Endothelial cell (in vitro differentiated cells): ENCODE results near the gene PWP2. TPM values are rescaled to one million over a fixed set of nuclear protein-coding genes. Genes with fewer than 3 reads are reported as not detected.

Experiments
- DNase-seq: peaks from one replicate; pipeline ENCODE4 v3.0.0; 2021; ENCODE audit warnings: low spot score
- H3K27ac Mint-ChIP-seq: one replicate; pipeline ENCODE4 v1.8.0; 2021; ENCODE audit warnings: mixed read lengths, inconsistent platforms; ENCODE audit not compliant: unreplicated experiment
- H3K27me3 Mint-ChIP-seq: one replicate; pipeline ENCODE4 v1.8.0; 2021; ENCODE audit warnings: mild to moderate bottlenecking, moderate library complexity, mixed read lengths, inconsistent platforms; ENCODE audit not compliant: unreplicated experiment
- H3K36me3 Mint-ChIP-seq: one replicate; pipeline ENCODE4 v1.8.0; 2021; ENCODE audit warnings: mild to moderate bottlenecking, low read depth, mixed read lengths, inconsistent platforms; ENCODE audit not compliant: unreplicated experiment
- H3K4me1 Mint-ChIP-seq: one replicate; pipeline ENCODE4 v1.8.0; 2021; ENCODE audit warnings: mild to moderate bottlenecking, mixed read lengths, inconsistent platforms; ENCODE audit not compliant: unreplicated experiment
- H3K4me3 Mint-ChIP-seq: one replicate; pipeline ENCODE4 v1.8.0; 2021; ENCODE audit warnings: mild to moderate bottlenecking, mixed read lengths, inconsistent platforms; ENCODE audit not compliant: unreplicated experiment
- H3K9me3 Mint-ChIP-seq: one replicate; pipeline ENCODE4 v1.8.0; 2021; ENCODE audit warnings: mixed read lengths, inconsistent platforms; ENCODE audit not compliant: unreplicated experiment
- total RNA-seq: library from RNA; stranded (reverse); fragmentation: NEBNext Ultra II Directional; extraction: Animal tissue kit (Norgen Biotek cat#: 25700); gene quantifications from one replicate; pipeline ENCODE4 v1.2.1, GENCODE V29; 2021; ENCODE audit not compliant: unreplicated experiment
- TF ChIP-seq, protein P1 (sequence below): fragments of 200-600 bp; sonication (generic); IDR thresholded peaks from one replicate; pipeline ENCODE4 v1.5.0; 2021; ENCODE audit warnings: antibody characterized with exemption; ENCODE audit not compliant: unreplicated experiment

The PWP2 gene
- total RNA-seq, 1 donor from 2014 or later: 11.0 TPM

DNA sequence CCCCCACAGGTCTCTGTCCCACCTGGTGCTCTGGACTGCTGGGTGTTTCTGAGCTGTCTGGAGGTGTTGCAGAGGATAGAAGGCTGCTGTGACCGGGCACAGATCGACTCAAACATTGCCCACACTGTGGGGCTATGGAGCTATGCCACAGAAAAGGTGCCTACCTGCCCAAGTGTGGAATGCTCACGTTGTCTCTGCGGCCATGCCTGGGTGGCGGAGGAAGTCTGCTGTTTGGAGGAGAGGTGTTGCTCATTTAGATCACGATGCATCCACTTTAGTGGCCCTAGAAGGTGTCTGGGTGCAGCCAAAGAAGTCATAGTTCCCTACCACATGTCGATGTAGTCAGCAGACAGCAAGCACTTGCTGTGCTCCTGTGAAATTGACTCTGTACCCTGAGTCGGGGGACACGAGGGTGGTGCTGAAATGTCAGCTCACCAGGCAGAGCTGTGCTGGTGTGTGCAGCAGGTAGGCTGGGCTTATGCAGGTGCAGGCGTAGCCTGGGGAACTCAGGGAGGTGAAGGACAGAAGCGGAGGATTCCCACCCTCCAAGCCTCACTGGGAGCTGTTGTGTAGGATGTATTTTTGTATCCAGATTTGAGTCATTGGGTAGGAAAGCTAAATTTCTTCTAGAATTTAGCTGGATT is 32.8 kb upstream of the PWP2 start:
- H3K9me3 Mint-ChIP-seq: no peaks in the 10 kb centered on the region
- H3K36me3 Mint-ChIP-seq: peaks cover 32% of the 10 kb centered on the region
- H3K27ac Mint-ChIP-seq: no peak overlapping the region
- peaks cover 4% of the 10 kb centered on the region for H3K27me3 Mint-ChIP-seq
- no peak for DNase-seq
- H3K4me1 Mint-ChIP-seq: no peaks in the 10 kb centered on the region
- TF ChIP-seq, protein P1, sequence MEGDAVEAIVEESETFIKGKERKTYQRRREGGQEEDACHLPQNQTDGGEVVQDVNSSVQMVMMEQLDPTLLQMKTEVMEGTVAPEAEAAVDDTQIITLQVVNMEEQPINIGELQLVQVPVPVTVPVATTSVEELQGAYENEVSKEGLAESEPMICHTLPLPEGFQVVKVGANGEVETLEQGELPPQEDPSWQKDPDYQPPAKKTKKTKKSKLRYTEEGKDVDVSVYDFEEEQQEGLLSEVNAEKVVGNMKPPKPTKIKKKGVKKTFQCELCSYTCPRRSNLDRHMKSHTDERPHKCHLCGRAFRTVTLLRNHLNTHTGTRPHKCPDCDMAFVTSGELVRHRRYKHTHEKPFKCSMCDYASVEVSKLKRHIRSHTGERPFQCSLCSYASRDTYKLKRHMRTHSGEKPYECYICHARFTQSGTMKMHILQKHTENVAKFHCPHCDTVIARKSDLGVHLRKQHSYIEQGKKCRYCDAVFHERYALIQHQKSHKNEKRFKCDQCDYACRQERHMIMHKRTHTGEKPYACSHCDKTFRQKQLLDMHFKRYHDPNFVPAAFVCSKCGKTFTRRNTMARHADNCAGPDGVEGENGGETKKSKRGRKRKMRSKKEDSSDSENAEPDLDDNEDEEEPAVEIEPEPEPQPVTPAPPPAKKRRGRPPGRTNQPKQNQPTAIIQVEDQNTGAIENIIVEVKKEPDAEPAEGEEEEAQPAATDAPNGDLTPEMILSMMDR: no peak
- no peak overlapping the region for H3K4me3 Mint-ChIP-seq

DNA sequence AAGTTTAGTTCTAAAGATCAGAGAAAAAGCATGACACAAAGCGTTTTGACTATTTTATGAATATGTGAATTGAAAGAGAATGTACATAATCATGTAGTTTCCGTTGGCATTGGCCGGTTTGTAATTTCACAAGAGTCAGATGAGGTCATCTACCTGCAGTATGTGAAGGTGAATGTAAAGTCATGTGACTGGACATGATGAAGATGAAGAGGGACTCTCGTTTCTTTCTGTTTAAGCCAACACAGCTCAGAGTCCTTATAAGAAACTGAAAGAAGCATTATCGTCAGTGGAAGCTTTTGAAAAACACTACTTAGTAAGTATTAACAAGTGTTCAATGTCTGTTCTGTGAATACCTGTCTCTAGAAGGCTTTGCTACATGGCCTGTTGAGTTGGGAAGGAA is 30.9 kb upstream of the PWP2 start:
- Mint-ChIP-seq H3K27ac (no peak overlapping the region), H3K4me3 (no peak overlapping the region), H3K27me3 (peaks cover 3% of the 10 kb centered on the region), H3K36me3 (peaks cover 25% of the 10 kb centered on the region), H3K9me3 (no peaks in the 10 kb centered on the region), H3K4me1 (no peaks in the 10 kb centered on the region)
- no peak for DNase-seq
- TF ChIP-seq, protein P1: no peak

DNA sequence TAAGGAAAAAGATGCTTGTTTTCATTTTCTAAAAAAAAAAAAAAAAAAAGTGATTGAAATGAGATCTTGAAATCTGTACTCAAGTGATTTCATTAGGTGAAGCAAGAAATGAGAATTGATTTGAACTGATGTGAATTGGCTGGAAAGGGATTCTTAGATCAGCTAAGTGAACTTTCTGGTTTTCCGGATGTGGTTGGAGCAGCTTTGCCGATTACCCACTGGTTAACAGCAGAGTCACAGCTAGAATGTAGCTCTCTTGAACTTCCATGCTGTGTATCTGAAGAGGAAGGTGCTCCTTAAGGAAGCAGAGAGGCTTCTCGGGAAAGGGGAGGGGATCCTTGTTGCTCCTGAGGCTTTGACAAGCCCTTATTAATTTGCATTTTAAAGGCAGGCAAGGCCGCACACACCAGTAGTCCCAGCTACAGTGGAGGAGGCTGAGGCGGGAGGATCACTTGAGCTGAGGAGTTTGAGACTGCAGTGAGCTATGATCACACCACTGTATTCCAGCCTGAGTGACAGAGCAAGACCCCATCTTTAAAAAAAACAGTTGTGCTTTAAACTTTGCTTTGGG is 28.7 kb upstream of the PWP2 start:
- Mint-ChIP-seq H3K9me3 (no peaks in the 10 kb centered on the region), H3K27me3 (peaks cover 3% of the 10 kb centered on the region), H3K36me3 (peaks cover 33% of the 10 kb centered on the region), H3K4me3 (no peak overlapping the region), H3K4me1 (peaks cover 9% of the 10 kb centered on the region), H3K27ac (no peak overlapping the region)
- no peak for DNase-seq
- TF ChIP-seq, protein P1: no peak

DNA sequence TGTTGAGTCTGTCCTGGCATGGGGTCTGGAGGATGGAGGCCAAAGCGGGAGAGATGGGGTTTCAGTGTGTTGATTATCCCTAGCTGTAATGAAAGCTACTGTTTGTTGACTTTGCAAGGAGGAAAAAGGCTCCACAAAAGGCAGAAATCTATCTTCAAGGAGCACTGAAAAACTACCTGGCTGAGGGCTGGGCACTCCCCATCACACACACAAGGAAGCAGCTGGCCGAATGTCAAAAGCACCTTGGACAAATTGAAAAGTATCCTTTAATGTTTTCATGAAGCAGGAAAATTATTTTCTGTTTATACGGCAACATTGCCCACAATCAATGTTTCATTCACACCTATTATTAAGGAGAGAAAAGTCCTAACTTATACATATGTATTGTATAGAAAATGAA is 27.8 kb upstream of the PWP2 start:
- Mint-ChIP-seq H3K36me3 (peaks cover 31% of the 10 kb centered on the region), H3K27me3 (no peaks in the 10 kb centered on the region), H3K4me1 (peaks cover 12% of the 10 kb centered on the region), H3K27ac (no peak overlapping the region), H3K4me3 (no peak overlapping the region), H3K9me3 (no peaks in the 10 kb centered on the region)
- TF ChIP-seq, protein P1: no peak
- no peak for DNase-seq

DNA sequence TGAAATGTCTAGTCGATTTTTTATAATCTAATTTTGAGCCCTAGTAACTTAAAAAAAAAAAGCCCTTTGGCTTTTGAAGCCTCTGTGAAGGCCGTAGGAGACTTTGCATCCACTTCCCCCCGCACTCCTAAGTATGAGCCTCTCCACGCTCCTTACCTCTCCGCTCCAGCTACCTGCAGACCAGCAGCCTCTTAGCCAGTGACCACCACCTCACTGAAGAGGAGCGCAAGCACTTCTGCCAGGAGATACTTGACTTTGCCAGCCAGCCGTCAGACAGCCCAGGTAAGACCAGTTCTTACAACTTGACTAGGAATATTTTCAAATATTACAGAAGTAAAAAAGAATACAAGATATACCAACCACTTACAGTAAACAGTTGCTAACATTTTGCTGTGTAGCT is 27.4 kb upstream of the PWP2 start:
- no peak overlapping the region for H3K4me3 Mint-ChIP-seq
- H3K9me3 Mint-ChIP-seq: no peaks in the 10 kb centered on the region
- TF ChIP-seq, protein P1: no peak
- peaks cover 12% of the 10 kb centered on the region for H3K4me1 Mint-ChIP-seq
- peaks cover 29% of the 10 kb centered on the region for H3K36me3 Mint-ChIP-seq
- H3K27ac Mint-ChIP-seq: no peak overlapping the region
- DNase-seq: no peak
- no peaks in the 10 kb centered on the region for H3K27me3 Mint-ChIP-seq
